Cardiac atrium fibroblast (primary cell): ENCODE measurements around the gene TPX2. TPM values are rescaled to one million over a fixed set of nuclear protein-coding genes. Genes with fewer than 3 reads are reported as not detected.

ENCODE experiments used
- total RNA-seq: library from RNA; depleted of rRNA; stranded (reverse); fragments of >200 nt; gene quantifications from 2 replicates; pipeline ENCODE4 v1.2.3, GENCODE V29; 2015

The TPX2 gene, protein sequence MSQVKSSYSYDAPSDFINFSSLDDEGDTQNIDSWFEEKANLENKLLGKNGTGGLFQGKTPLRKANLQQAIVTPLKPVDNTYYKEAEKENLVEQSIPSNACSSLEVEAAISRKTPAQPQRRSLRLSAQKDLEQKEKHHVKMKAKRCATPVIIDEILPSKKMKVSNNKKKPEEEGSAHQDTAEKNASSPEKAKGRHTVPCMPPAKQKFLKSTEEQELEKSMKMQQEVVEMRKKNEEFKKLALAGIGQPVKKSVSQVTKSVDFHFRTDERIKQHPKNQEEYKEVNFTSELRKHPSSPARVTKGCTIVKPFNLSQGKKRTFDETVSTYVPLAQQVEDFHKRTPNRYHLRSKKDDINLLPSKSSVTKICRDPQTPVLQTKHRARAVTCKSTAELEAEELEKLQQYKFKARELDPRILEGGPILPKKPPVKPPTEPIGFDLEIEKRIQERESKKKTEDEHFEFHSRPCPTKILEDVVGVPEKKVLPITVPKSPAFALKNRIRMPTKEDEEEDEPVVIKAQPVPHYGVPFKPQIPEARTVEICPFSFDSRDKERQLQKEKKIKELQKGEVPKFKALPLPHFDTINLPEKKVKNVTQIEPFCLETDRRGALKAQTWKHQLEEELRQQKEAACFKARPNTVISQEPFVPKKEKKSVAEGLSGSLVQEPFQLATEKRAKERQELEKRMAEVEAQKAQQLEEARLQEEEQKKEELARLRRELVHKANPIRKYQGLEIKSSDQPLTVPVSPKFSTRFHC
- total RNA-seq, result 20.9 and 26.4 TPM in 2 replicates

DNA sequence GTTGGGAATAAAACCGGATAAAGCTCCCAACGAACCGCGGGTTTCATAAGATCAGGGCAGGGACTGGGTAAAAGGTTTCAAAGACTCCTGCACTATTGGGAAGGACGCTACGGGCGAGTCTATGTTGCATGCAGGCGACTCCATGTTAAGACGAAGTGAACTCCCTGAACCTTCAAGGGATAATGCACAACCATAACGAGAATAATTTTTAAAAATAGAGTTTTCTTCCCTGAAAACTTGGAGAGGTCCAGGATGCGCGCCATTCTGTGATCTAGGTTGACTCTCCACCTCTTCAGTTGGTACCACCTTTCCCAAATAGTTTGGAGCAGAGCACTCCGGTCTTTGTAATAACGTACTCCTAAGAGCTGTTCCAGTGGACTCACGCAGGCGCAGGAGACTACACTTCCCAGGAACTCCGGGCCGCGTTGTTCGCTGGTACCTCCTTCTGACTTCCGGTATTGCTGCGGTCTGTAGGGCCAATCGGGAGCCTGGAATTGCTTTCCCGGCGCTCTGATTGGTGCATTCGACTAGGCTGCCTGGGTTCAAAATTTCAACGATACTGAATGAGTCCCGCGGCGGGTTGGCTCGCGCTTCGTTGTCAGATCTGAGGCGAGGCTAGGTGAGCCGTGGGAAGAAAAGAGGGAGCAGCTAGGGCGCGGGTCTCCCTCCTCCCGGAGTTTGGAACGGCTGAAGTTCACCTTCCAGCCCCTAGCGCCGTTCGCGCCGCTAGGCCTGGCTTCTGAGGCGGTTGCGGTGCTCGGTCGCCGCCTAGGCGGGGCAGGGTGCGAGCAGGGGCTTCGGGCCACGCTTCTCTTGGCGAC is at the start of gene TPX2:
Gene TPX2 (plus strand): TSS at position 562 of the 821 bp plus-strand sequence. CDS start 18,187 bp downstream, outside the sequence.

DNA sequence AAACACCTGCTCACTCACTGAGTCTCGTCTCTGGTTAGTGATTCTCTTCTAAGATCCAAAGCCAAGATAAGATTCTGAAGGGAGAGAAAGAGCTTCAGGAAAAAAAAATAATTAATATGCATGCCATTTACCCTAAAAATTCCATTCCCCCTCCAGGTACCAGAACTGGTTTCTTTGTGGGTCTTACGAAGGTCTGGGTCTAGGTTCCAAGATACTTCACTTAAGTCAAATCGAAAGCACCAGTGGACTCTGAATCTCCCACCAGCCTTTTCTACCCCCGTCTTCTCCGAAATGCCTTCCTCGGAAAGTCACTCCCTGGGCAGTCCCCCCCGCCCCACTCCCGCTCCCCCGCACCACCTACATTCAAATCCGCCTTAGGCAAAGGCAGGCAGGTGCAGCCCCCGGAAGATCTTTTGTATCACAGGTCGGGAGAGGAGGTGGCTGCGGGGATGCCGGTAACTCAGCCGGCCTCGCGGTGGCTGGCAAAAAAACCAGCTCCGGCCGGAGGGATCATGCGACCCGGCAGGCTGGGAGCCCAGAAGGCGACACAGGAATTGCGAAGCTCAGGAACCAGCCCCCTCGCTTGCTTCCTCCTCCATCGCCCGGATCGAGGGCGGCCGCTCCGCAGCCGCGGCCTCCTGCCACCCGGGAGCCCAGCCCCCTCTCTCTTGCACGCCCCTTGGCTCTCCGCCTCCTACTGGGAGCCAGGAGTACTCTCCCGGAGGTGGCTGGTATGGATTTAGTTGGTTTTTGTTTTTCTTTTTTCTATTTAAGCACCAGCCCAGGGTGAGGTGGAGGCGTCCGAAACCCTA is 16.6 kb upstream of the TPX2 start, which contains the start of gene BCL2L1:
Gene BCL2L1 (minus strand): TSS at position 612 of the 812 bp plus-strand sequence. CDS start 650 bp downstream, outside the sequence.

DNA sequence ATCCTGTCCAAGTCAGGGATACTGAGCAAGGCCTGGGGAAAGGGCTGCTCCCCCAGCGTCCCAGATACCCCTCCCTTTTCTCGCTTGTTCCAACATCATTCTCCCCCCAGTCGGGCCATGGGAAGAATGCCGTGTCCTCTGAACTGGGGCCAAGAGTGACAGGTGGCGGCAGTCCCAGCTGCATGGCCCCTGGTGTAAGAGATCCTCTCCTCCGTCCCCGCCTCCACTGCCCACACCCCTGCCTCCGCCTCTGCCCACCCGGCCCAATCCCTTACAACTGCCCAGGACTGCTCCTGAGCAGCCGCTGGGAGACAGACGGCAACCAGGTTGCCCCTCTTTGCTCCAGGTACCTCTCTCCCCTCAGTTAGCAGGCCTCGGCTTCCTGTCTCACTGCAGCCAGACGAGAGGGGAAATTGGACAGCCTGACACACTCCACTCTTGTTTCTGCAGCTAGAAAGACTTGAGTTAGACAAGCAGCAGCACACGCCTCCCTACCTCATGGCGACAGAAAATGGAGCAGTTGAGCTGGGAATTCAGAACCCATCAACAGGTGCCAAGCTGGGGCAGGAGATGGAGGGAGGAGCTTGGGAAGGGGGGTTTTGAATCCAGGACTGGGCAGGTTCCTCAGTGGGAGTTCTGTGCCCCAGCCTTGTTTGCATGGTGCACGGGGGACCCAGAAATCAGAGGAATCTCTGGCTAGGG is 80.1 kb downstream of the TPX2 start, which contains the start of gene MYLK2:
Gene MYLK2 (plus strand): TSS at position 274 of the 702 bp plus-strand sequence. CDS start 225 bp downstream, at position 499.

DNA sequence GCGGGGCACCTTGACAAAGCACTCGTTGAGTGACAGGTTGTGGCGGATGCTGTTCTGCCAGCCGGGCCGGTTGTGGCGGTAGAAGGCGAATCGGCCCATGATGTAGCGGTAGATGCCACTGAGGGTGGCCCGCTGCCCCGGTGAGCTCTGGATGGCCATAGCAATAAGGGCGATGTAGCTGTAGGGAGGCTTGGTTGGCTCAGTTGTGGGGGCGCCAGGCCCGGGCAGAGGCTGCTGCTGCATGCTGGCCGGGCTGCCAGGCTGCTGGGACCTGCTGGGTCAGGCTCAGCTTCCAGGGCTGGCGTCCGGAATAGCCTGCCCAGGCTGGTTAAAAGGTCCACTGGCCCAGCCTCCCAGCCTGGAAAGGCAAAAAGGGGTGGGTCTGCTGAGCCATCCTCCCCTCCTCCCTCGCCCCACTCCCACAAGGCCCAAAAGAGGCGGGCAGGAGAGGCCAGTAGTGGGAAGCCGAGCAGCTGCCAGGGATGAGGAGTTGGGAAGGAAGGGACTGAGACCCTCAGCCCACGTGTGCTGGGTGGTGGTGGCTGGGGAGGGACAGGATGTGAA is 106.3 kb downstream of the TPX2 start, which contains the start of gene FOXS1:
Gene FOXS1 (minus strand): TSS at position 305 of the 564 bp plus-strand sequence. CDS start 62 bp downstream, at position 243.

Other genes starting within 250 kb of the TPX2 start
- gene HM13, start 224.8 kb upstream of the TPX2 start, total RNA-seq, result 104 and 139 TPM in 2 replicates
- 759 and 813 TPM in 2 replicates for gene ID1, start 134.0 kb upstream of the TPX2 start, total RNA-seq
- not detected in 2 replicates for gene COX4I2, start 101.4 kb upstream of the TPX2 start, total RNA-seq
- 127 and 128 TPM in 2 replicates for gene BCL2L1, start 16.4 kb upstream of the TPX2 start, total RNA-seq
- under 0.01 TPM in 1 of 2 replicates, not detected in the other for gene MYLK2, start 80.1 kb downstream of the TPX2 start, total RNA-seq
- 1.5 TPM in 1 of 2 replicates, not detected in the other for gene FOXS1, start 106.3 kb downstream of the TPX2 start, total RNA-seq
- gene DUSP15, start 131.2 kb downstream of the TPX2 start, total RNA-seq, result 0.49 TPM in 1 of 2 replicates, not detected in the other
- gene TTLL9, start 131.3 kb downstream of the TPX2 start, total RNA-seq, result 0.18 TPM in 1 of 2 replicates, not detected in the other
- 8.4 and 11.0 TPM in 2 replicates for gene PDRG1, start 212.8 kb downstream of the TPX2 start, total RNA-seq
- not detected in 2 replicates for gene XKR7, start 228.9 kb downstream of the TPX2 start, total RNA-seq